Activated CD8-positive, alpha-beta memory T cell treated with anti-CD3 and anti-CD28 coated beads, Interleukin-2, amount 50 U/mL, for 48 hours (primary cell): ENCODE data around the gene CBR4.
"Not testable (repeated sequence)": the region's sequence is repeated elsewhere in the genome, so short reads cannot be mapped to it uniquely, and the experiment has no call there.

ENCODE experiments used
- DNase-seq: peaks from one replicate; pipeline ENCODE4 v3.0.0-alpha.2; 2020

The CBR4 gene

DNA sequence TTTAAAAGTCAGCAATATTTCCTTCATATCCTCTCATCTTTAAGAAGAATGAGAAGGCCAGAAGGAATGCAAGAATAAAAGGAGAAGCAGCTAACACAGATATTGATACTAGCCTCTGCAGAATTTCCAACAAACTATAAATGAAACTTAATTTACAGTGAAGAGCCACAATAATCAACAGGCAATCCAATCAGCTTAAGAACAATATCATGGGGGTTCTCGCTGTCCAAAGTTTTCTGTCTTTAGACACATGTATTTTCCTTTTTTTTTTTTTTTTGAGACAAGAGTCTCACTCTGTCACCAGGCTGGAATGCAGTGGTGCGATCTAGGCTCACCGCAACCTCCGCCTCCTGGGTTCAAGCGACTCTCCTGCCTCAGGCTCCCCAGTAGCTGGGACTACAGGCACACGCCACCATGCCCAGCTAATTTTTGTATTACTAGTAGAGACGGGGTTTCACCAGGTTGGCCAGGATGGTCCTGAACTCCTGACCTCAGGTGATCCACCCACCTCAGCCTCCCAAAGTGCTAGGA lies 17.0 kb downstream of the CBR4 start:
- DNase-seq: not testable (repeated sequence)

DNA sequence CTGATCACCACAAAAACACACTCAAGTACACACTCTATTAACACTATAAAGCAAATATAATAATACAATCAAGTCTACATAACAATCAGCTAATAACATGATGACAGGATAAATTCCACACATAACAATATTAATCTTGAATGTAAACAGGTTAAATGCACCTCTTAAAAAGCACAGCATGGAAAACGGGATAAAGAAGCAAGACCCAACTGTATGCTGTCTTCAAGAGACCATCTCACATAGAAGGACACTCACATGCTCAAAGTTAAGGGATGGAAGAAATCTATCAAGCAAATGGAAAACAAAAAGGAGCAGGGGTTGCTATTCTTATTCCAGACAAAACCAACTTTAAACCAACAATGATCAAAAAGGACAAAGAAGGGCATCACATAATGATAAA lies 28.1 kb downstream of the CBR4 start:
- DNase-seq: no peak

DNA sequence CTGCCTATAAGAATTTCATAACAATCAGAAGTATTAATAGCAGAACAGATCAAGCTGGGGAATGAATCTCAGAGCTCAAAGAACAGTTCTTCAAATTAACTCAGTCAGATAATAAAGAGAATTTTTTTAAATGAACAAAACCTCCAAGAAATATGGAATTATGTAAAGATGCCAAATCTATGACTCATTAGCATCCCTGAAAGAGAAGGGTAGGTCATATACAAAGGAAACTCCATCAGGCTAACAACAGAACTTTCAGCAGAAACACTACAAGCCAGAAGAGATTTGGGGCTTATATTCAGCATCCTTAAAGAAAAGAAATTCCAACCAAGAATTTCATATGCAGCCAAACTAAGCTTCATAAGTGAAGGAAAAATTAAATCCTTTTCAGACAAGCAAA lies 28.6 kb downstream of the CBR4 start:
- no peak for DNase-seq

DNA sequence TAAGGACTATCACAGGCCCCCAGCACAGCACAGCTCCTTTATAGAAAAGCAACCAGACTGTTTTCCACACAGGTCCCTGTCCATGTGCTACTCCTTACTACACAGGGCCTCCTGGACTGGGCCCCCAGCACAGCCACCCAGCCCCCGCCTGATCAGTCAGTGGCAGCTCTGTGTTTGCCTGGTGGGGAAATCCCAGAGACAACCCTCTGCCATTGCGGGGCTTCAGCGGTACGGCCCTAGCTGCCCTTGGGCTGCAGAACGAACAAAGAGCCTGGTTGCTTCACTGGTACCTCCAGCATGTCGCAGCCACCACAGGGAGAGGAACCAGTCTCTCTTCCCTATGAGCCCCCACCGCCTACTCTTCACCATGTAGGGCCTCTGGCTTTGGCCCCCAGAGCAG lies 30.7 kb downstream of the CBR4 start:
- no peak for DNase-seq

DNA sequence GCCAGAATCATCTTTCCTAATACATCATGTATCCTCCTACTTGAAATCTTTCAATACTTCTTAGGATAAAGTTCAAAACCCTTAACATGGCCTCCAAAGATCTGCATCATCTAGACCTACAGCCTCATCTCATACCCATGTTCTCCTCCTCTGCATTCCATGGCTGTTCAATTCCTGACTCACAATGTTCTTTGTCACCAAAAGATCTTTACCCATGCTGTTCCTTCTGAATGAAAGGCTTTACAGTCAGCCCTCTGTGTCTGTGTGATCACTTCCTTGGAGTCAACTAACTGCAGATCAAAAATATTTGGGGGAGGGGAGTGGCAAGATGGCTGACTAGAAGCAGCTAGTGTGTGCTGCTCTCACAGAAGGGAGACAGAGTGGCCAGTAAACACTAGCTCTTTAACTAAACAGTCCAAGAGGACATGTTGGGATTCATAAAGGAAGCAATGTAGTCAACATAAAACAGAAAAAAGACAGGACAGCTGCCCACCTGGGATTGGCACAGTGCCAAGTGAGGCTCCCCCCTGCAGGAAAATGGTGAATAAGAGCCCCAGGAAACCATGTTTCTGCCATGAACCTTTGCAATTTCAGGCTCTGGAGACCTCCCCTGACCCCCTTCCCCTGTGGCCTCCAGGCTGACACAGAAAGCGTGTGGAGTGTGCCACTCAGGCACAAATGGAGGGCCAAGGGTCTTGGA lies 31.9 kb downstream of the CBR4 start:
- DNase-seq: no peak

DNA sequence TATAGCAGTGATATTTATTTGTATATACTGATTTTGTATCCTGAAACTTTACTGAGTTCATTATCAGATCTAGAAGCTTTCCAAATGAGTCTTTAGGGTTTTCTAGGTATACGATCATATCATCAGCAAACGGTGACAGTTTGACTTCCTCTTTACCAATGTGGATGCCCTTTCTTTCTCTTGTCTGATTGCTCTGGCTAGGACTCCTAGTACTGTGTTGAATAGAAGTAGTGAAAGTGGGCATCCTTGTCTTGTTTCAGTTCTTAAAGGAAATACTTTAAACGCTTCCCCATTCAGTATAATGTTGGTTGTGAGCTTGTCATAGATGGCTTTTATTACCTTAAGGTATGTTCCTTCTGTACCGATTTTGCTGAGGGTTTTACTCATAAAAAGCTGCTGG lies 37.5 kb downstream of the CBR4 start:
- no peak for DNase-seq

DNA sequence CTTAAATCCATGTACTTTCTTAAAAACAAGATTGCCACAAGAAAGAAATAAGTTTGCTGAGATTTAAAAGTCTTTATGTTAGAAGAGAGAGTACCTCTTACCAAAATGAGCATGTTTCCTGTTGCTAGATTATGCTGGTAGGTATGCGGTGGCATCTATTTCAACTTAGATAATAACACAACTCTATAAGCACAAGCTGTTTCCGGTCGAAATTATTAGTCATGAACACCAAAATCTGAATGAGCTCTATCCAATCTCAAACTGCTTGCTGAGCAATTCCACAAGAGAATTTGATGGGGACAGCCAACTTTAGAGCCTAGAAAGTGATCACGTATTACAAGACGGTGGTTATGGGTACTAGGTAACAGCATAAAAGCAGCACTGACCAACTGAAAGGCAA lies 49.3 kb downstream of the CBR4 start:
- no peak for DNase-seq

DNA sequence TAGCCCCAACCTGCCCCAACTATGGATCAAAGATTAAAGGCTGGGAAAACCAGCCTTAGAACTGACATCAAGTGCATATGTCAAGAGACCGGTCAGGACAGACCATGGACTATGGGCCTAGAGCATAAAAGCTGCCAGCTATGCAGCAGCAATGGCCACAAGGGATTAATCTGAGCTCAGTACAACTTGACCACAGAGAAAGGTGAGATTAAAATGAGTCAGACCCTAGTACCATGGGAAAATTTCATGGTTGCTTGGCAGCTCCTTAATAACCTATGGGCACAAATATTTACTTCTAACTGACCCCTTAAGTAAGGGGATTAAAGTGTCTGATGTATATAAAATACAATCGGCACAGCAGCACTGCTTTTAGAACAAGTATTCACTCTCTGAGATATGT lies 54.4 kb downstream of the CBR4 start:
- DNase-seq: no peak

DNA sequence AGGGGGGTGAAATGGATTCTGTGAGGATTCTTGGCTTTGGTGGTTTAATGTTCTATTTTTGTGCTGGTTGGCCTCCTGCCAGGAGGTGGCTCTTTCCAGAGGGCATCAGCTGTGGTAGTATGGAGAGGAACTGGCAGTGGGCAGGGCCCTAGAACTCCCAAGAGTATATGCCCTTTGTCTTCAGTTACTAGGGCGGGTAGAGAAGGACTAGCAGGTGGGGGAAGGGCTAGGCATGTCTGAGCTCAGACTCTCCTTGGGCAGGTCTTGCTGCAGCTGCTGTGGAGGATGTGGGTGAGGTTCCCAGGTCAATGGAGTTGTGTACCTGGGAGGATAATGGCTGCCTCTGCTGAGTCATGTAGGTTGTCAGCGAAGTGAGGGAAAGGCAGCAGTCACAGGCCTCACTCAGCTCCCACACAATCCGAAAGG lies 57.2 kb downstream of the CBR4 start:
- DNase-seq: not testable (repeated sequence)

- DNase-seq: no peak
These were observed 64.8 kb downstream of the CBR4 start for GRCh38 chr4:168945291-168945690.

GRCh38 chr4:168942985-168943384 lies 67.1 kb downstream of the CBR4 start:
- no peak for DNase-seq
